ENCODE measurements around the gene ARL8A.

ARL8A gene

DNA sequence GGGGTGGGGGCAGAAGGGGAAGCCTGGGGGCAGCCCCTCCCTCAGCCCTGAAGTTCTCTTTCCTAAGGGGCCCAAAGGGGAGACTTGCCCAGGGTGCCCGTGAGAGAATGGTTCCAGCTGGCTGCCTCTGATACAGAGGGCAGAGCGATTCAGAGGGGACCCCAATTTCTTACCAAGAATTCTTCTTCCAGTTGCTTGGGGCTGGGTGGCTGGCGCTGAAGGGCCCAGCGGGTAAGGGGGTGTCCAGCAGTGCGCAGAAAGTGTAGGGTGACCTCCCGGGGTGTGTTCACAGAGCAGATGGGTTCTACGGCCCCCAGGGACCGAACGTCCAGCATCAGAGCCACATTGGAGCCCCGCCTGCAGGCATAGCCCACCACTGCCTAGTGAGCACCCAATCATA is 13.4 kb upstream of the ARL8A start:
- Mint-ChIP-seq H3K4me1 (ENCODE audit: low read depth) (peaks cover 62% of the 10 kb centered on the region), H3K36me3 (ENCODE audit: low read depth) (peaks cover 62% of the 10 kb centered on the region), H3K4me3 (peak overlapping the region; percentile 100)

DNA sequence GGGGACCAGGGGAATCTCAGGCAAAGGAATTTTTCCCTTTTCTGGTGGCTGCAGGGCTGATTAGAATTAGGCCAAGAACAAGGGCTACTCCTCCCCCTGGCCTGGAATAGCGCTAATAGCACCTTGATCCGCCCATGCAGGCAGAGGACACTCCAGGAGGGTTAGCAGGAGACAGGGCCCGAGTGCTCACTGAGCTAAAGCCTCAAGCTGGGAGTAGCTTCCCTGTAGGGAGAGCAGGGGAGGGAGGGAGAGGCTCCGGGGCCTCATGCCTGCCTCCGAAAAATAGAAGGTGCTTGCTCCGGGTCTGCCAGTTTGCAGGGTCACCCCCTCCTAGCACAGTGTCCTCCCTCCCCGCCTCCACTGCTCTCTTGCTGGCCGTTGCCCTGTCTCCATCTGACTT is 12.1 kb upstream of the ARL8A start:
- no peak for DNase-seq (ENCODE audit: low spot score)
- Mint-ChIP-seq H3K36me3 (ENCODE audit: low read depth) (peaks cover 72% of the 10 kb centered on the region), H3K9me3 (no peaks in the 10 kb centered on the region), H3K4me3 (peak overlapping the region; percentile 62), H3K4me1 (ENCODE audit: low read depth) (peaks cover 55% of the 10 kb centered on the region), H3K27me3 (ENCODE audit: low read depth) (no peaks in the 10 kb centered on the region), H3K27ac (no peak overlapping the region)

More for the DNA sequence above, 13.4 kb upstream of the ARL8A start:
- Mint-ChIP-seq H3K27me3 (ENCODE audit: low read depth) (no peaks in the 10 kb centered on the region), H3K27ac (peak overlapping the region; percentile 26), H3K9me3 (no peaks in the 10 kb centered on the region)
- DNase-seq (ENCODE audit: low spot score) = no peak

DNA sequence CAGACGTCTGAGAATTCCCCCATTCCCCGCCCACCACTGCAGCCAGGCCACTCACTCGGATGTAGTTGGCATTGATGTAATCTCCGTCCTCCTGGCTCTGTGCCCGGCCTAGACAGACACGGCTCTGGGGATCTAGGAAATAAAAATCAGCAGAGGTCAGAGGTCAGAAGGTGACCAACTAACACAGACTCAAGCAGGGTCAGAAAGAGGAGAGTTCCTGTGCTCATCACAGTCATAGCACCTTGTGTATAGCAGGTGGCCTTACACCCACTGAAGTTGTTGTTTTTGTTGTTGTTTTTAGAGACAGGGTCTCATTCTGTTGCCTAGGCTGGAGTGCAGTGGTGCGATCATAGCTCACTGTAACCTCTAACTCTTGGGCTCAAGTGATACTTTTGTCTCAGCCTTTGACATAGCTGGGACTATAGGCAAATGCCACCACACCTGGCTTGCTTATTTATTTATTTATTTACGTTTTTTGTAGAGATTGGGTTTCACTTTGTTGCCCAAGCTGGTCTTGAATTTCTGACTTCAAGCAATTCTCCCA is 11.0 kb upstream of the ARL8A start:
- Mint-ChIP-seq H3K27me3 (ENCODE audit: low read depth) (no peaks in the 10 kb centered on the region), H3K36me3 (ENCODE audit: low read depth) (peaks cover 81% of the 10 kb centered on the region), H3K4me1 (ENCODE audit: low read depth) (peaks cover 53% of the 10 kb centered on the region), H3K4me3 (peak overlapping the region; percentile 43), H3K9me3 (no peaks in the 10 kb centered on the region), H3K27ac (peak overlapping the region; percentile 3)
- DNase-seq (ENCODE audit: low spot score) = no peak

DNA sequence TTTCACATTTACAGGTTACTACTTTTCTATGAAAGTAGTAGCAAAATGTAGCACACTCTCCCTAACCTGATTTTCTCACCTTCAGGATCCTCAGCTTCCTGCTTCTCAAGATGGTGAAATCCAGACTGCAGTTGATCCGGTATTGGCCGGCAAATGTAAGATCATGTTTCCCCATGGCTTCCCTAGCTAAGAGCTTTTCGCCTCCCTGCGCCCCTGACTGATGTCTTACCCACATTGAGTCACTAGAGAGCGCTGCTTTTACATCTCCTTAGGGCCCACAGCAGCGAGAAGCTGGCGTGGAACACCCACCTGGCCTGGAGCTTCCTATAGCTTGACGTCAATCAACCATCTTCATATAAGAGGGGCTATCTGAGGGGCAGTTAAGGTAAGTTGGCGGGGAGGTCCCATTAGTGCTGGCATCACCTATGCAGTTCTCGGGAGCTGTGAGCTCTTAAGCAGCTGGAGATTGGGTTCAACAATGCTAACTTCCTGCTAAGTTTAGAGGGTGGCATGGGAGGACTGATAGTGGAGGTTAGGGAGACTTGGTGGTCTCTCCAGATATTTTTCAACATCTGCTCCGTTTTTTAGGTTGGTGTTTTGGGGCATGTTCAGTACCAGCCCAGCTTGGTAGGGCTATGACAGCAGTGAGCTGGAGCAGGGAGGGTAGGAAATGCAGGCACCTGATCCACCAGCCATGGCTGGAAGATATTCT is 10.4 kb upstream of the ARL8A start:
- Mint-ChIP-seq H3K27ac (peak overlapping the region; percentile 47), H3K36me3 (ENCODE audit: low read depth) (peaks cover 81% of the 10 kb centered on the region), H3K9me3 (no peaks in the 10 kb centered on the region), H3K4me3 (peak overlapping the region; percentile 43), H3K27me3 (ENCODE audit: low read depth) (no peaks in the 10 kb centered on the region), H3K4me1 (ENCODE audit: low read depth) (peaks cover 51% of the 10 kb centered on the region)
- peak; percentile 18 for DNase-seq (ENCODE audit: low spot score)

DNA sequence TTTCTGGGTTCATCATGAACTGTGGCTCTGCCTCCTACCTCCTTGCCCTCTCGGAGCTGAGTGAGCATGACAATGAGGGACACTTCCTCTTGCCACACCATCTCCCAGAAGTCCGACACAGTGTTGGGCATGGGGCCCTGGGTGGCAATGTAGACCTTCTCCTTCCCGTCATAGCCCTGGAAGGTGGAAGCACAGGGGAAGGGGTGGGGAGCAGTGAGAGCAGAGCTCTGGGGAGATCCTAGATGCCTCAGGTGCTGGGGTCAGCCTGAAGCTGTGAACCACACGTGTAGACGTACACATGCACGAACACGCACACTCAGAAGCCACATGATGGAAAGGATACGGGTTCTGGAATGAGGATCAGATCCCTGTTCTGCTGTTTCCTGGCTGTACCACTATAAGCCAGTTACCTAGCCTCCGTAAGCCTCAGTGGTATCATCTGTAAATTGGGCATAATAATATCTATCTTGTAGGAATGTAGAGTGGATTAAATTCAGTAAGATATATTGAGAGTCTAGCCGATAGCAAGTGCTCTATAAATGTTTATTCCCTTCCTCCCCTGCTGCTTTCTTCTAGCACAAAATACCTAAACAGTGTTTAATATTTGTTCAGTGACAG is 9.7 kb upstream of the ARL8A start:
- Mint-ChIP-seq H3K27ac (peak overlapping the region; percentile 47), H3K27me3 (ENCODE audit: low read depth) (no peaks in the 10 kb centered on the region), H3K9me3 (no peaks in the 10 kb centered on the region), H3K4me3 (peak overlapping the region; percentile 43), H3K36me3 (ENCODE audit: low read depth) (peaks cover 79% of the 10 kb centered on the region), H3K4me1 (ENCODE audit: low read depth) (peaks cover 48% of the 10 kb centered on the region)
- no peak for DNase-seq (ENCODE audit: low spot score)

DNA sequence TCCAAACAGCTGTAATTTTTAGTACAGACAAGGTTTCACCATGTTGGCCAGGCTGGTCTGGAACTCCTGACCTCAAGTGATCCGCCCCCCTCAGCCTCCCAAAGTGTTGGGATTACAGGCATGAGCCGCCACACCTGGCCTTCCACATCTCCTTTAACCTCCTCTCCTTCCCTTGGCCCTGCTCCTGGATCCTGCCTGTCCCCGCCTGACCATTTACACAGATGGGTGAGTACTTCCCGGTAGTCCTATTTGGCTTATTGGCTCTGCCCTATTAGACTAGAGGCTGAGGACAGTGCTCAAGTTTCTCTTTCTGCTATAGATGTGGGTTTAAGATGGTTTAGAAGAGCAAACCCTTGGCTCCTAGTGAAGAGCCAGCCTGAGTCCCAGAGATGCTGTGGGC is 8.7 kb upstream of the ARL8A start:
- DNase-seq (ENCODE audit: low spot score) = no peak
- peaks cover 42% of the 10 kb centered on the region for H3K4me1 Mint-ChIP-seq (ENCODE audit: low read depth)
- H3K9me3 Mint-ChIP-seq = no peaks in the 10 kb centered on the region
- H3K36me3 Mint-ChIP-seq (ENCODE audit: low read depth) = peaks cover 77% of the 10 kb centered on the region
- no peak overlapping the region for H3K4me3 Mint-ChIP-seq
- no peaks in the 10 kb centered on the region for H3K27me3 Mint-ChIP-seq (ENCODE audit: low read depth)
- peak overlapping the region; percentile 38 for H3K27ac Mint-ChIP-seq

DNA sequence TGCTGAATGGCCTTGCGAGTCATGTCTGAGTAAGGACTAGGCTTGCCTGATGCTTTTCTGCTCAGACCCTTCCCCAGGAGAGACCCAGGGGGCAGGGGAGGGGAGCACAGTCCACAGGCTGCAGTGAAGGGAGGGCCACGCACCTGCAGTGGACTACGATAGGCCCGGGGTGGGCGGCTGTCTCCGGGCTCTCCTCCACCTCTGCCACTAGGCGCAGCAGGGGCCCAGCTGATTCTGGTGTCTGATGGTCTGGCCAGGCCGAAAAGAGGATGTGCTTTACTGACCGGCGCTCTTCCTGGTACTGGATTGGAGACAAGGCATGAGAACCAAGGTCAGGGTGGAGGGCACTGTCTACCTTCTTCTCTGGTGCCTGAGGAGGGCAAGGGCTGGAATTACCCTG is 7.9 kb upstream of the ARL8A start:
- H3K4me3 Mint-ChIP-seq = no peak overlapping the region

DNA sequence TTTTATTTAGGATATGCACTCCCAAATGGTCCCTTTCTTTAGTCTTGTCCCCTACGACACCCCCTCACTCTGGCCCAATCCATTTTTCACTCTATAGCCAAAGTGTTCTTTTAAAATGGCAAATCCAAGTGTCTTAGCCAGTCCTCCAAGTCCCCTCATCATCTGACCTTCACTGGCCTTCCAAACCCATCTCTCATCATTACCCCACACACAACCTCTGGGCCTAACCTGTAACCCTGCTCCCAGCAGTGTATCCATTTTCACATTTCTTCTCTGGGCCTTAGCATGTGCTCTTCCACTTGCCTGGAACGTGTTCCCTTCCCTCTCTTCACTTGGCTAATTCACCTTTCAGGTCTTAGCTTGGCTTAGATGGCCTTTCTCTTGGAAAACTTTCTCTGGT is 6.5 kb upstream of the ARL8A start:
- peak overlapping the region; percentile 65 for H3K27ac Mint-ChIP-seq
- no peaks in the 10 kb centered on the region for H3K9me3 Mint-ChIP-seq
- no peaks in the 10 kb centered on the region for H3K27me3 Mint-ChIP-seq (ENCODE audit: low read depth)
- DNase-seq (ENCODE audit: low spot score) = no peak
- H3K36me3 Mint-ChIP-seq (ENCODE audit: low read depth) = peaks cover 66% of the 10 kb centered on the region
- peaks cover 32% of the 10 kb centered on the region for H3K4me1 Mint-ChIP-seq (ENCODE audit: low read depth)
- H3K4me3 Mint-ChIP-seq = no peak overlapping the region

More for the DNA sequence above, 7.9 kb upstream of the ARL8A start:
- H3K4me1 Mint-ChIP-seq (ENCODE audit: low read depth) = peaks cover 37% of the 10 kb centered on the region
- DNase-seq (ENCODE audit: low spot score) = no peak
- peaks cover 73% of the 10 kb centered on the region for H3K36me3 Mint-ChIP-seq (ENCODE audit: low read depth)
- no peak overlapping the region for H3K27ac Mint-ChIP-seq
- H3K27me3 Mint-ChIP-seq (ENCODE audit: low read depth) = no peaks in the 10 kb centered on the region
- no peaks in the 10 kb centered on the region for H3K9me3 Mint-ChIP-seq

DNA sequence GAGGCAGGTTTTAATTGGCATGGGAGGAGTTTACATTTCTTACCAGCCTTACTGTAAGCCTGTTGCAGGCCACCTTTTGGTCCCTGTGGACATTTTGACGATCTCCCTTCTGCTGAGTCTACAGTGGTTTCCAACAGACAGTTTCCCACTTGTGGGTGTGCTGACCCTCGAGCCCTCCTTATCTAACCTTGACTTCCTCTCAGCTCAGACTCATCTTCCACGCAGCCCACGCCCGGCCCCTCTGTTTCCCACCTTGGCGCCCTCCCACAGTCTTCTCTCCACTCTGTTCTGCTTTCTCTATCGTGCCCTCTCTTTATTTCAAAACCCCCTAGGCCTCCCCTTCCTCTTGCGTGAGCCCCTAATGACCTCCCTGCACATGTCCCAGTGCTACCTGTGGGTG is 6.1 kb upstream of the ARL8A start:
- peak overlapping the region; percentile 65 for H3K27ac Mint-ChIP-seq

DNA sequence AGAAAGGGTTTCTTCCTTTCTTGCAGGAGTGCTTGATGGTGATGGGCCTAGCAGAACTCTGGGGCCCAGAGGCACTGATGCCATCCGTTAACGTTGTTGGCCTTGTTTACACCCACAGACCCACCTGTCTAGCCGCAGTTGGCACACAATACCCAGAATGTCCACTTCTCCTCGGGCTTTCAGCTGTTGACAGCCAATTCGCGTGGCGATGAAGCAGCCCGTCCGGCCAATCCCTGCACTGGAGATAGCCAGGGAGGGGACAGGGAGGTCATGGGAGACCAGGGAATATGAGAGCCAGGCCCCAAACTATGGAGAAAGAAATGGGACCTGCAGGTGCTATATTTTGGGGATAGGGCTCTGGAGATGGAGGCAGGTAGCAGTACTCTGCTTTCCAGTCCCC is 5.7 kb upstream of the ARL8A start:
- Mint-ChIP-seq H3K4me3 (no peak overlapping the region), H3K4me1 (ENCODE audit: low read depth) (peaks cover 31% of the 10 kb centered on the region), H3K9me3 (no peaks in the 10 kb centered on the region), H3K36me3 (ENCODE audit: low read depth) (peaks cover 58% of the 10 kb centered on the region), H3K27ac (no peak overlapping the region), H3K27me3 (ENCODE audit: low read depth) (no peaks in the 10 kb centered on the region)
- DNase-seq (ENCODE audit: low spot score) = no peak

More for the DNA sequence above, 6.1 kb upstream of the ARL8A start:
- Mint-ChIP-seq H3K27me3 (ENCODE audit: low read depth) (no peaks in the 10 kb centered on the region), H3K9me3 (no peaks in the 10 kb centered on the region), H3K36me3 (ENCODE audit: low read depth) (peaks cover 62% of the 10 kb centered on the region), H3K4me3 (no peak overlapping the region), H3K4me1 (ENCODE audit: low read depth) (peaks cover 31% of the 10 kb centered on the region)
- DNase-seq (ENCODE audit: low spot score) = no peak

DNA sequence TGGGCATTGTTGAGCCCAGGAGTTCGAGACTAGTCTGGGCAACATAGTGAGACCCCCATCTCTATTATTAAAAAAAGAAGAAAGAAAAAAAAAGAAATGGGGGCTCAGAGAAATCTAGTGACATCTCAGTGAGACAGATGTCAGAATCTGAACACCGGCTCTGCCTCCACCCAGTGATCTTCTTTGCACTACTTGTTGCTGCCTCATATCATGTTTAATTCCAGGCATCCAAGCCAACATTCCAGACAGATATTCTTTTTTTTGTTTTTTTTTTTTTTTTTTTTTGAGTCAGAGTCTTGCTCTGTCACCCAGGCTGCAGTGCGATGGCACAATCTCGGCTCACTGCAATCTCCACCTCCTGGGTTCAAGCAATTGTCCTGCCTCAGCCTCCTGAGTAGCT is 5.0 kb upstream of the ARL8A start:
- peaks cover 52% of the 10 kb centered on the region for H3K36me3 Mint-ChIP-seq (ENCODE audit: low read depth)
- H3K27ac Mint-ChIP-seq = no peak overlapping the region
- no peaks in the 10 kb centered on the region for H3K27me3 Mint-ChIP-seq (ENCODE audit: low read depth)
- H3K9me3 Mint-ChIP-seq = no peaks in the 10 kb centered on the region
- peaks cover 26% of the 10 kb centered on the region for H3K4me1 Mint-ChIP-seq (ENCODE audit: low read depth)
- DNase-seq (ENCODE audit: low spot score) = no peak
- H3K4me3 Mint-ChIP-seq = no peak overlapping the region

DNA sequence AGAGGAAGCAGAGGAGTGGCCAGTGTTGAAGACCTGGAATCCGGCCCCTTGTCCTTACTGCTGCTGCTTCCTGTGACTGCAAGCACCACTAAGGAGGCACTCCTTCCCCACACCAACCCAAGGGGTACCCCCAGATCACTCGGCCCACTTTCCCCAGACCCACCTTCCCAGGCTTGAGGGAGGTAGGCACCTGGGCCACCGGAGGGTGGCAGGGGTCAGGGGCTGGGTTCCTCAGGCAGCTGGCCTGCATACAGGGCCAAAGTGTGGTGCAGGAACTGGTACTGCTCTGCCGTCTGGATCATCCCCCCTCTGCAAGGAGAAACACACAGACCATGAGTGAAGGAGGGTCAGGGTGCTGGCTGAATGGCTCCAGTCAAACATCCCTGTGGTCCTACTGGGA is 3.9 kb upstream of the ARL8A start:
- H3K27me3 Mint-ChIP-seq (ENCODE audit: low read depth) = no peaks in the 10 kb centered on the region
- no peak for DNase-seq (ENCODE audit: low spot score)
- peaks cover 26% of the 10 kb centered on the region for H3K4me1 Mint-ChIP-seq (ENCODE audit: low read depth)
- H3K9me3 Mint-ChIP-seq = no peaks in the 10 kb centered on the region
- H3K4me3 Mint-ChIP-seq = no peak overlapping the region
- H3K27ac Mint-ChIP-seq = no peak overlapping the region
- peaks cover 48% of the 10 kb centered on the region for H3K36me3 Mint-ChIP-seq (ENCODE audit: low read depth)

DNA sequence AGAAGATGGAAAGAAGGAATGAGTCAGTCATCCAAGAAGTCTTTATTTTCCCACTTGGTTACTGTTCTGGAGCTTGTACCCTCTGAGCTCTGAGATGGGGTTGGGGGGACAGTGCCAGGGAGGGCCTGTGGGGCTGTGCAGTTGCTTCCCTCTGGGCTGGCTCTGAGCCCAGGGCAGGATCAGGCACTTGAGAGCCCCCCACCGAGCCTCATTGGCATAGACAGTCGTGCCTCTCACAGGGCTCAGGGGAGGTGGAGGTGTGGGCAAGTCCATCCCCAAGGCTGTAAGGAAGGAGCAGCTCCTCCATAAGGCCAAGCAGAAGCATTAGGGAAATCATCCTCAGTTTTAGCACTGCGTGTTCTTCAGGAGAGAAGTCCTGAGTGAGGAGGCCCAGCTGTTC is 2.5 kb upstream of the ARL8A start:
- no peaks in the 10 kb centered on the region for H3K27me3 Mint-ChIP-seq (ENCODE audit: low read depth)
- no peak overlapping the region for H3K4me3 Mint-ChIP-seq
- no peak for DNase-seq (ENCODE audit: low spot score)
- H3K27ac Mint-ChIP-seq = peak overlapping the region; percentile 10
- peaks cover 28% of the 10 kb centered on the region for H3K4me1 Mint-ChIP-seq (ENCODE audit: low read depth)
- no peaks in the 10 kb centered on the region for H3K9me3 Mint-ChIP-seq
- H3K36me3 Mint-ChIP-seq (ENCODE audit: low read depth) = peaks cover 39% of the 10 kb centered on the region

DNA sequence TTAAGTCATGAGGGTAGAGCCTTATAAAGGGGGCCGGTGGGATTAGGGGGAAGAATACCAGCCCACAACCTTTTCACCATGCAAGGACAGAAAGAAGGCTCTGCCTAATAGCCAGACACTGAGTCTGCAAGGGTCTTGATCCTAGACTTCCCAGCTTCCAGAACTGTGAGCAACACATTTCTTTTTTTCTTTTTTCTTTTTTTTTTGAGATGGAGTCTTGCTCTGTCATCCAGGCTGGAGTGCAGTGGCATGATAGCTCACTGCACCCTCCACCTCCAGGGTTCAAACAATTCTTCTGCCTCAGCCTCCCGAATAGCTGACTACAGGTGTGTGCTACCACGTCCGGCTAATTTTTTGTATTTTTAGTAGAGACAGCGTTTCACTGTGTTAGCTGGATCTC is 1.7 kb upstream of the ARL8A start:
- DNase-seq (ENCODE audit: low spot score) = no peak
- Mint-ChIP-seq H3K27ac (peak overlapping the region; percentile 57), H3K9me3 (no peaks in the 10 kb centered on the region), H3K4me1 (ENCODE audit: low read depth) (peaks cover 30% of the 10 kb centered on the region), H3K4me3 (peak overlapping the region; percentile 34), H3K27me3 (ENCODE audit: low read depth) (no peaks in the 10 kb centered on the region), H3K36me3 (ENCODE audit: low read depth) (peaks cover 39% of the 10 kb centered on the region)

All from T-helper 2 cell treated with Interferon-gamma antibody and Interleukin-4, amounts not matched to agents 5 μg/mL and 100 μg/mL, for 36 hours (primary cell).